Mesothelial cell of epicardium (in vitro differentiated cells): ENCODE results near the gene COL16A1. TPM values are rescaled to one million over a fixed set of nuclear protein-coding genes. Genes with fewer than 3 reads are reported as not detected.
"Not testable (repeated sequence)": the region's sequence is repeated elsewhere in the genome, so short reads cannot be mapped to it uniquely, and the experiment has no call there.

ENCODE experiments used
- DNase-seq, 2 experiments: peaks; one replicate each; pipeline ENCODE4 v3.0.0; 2021; ENCODE audit warnings: low spot score in 2 of 2; ENCODE audit not compliant: unreplicated experiment in 2 of 2
- H3K27ac Mint-ChIP-seq: 2 replicates; pipeline ENCODE4 v1.8.0; 2021; ENCODE audit warnings: mixed read lengths
- H3K27me3 Mint-ChIP-seq: 2 replicates; pipeline ENCODE4 v1.8.0; 2021; ENCODE audit warnings: low read depth, mixed read lengths
- H3K36me3 Mint-ChIP-seq: 2 replicates; pipeline ENCODE4 v1.8.0; 2021; ENCODE audit warnings: mixed read lengths
- H3K4me1 Mint-ChIP-seq: 2 replicates; pipeline ENCODE4 v1.8.0; 2021; ENCODE audit warnings: mixed read lengths
- H3K4me3 Mint-ChIP-seq: 2 replicates; pipeline ENCODE4 v1.8.0; 2021; ENCODE audit warnings: mild to moderate bottlenecking, moderate library complexity, mixed read lengths
- H3K9me3 Mint-ChIP-seq: 2 replicates; pipeline ENCODE4 v1.8.0; 2021; ENCODE audit warnings: mixed read lengths
- CTCF ChIP-seq: fragments of 200-600 bp; sonication (generic); IDR thresholded peaks from one replicate; pipeline ENCODE4 v1.5.0; 2021; ENCODE audit warnings: antibody characterized with exemption; ENCODE audit not compliant: unreplicated experiment
- total RNA-seq: library from RNA; stranded (reverse); gene quantifications from 3 replicates; pipeline ENCODE4 v1.2.1, GENCODE V29; 2021

Gene COL16A1
- total RNA-seq, 1 donor from 2014 or later, result 389 TPM

GRCh38 chr1:31708324-31708723, 4.5 kb upstream of the COL16A1 start:
- TF ChIP-seq CTCF, result no peak
- Mint-ChIP-seq H3K4me1 (peaks cover 55% of the 10 kb centered on the region), H3K4me3 (no peak overlapping the region), H3K27me3 (peaks cover 3% of the 10 kb centered on the region), H3K9me3 (no peaks in the 10 kb centered on the region), H3K27ac (no peak overlapping the region), H3K36me3 (no peaks in the 10 kb centered on the region)
- DNase-seq, result no peak

GRCh38 chr1:31707711-31708110, 3.9 kb upstream of the COL16A1 start:
- no peaks in the 10 kb centered on the region for H3K9me3 Mint-ChIP-seq
- peaks cover 3% of the 10 kb centered on the region for H3K27me3 Mint-ChIP-seq
- no peak for TF ChIP-seq CTCF
- peaks cover 55% of the 10 kb centered on the region for H3K4me1 Mint-ChIP-seq
- H3K27ac Mint-ChIP-seq, result peak overlapping the region; percentile 22
- DNase-seq, result no peak
- no peaks in the 10 kb centered on the region for H3K36me3 Mint-ChIP-seq
- no peak overlapping the region for H3K4me3 Mint-ChIP-seq

GRCh38 chr1:31707059-31707600, 3.3 kb upstream of the COL16A1 start:
- Mint-ChIP-seq H3K27ac (peak overlapping the region; percentile 22), H3K4me1 (peaks cover 54% of the 10 kb centered on the region)
- not testable (repeated sequence) for DNase-seq, H3K27me3 Mint-ChIP-seq, H3K4me3 Mint-ChIP-seq, H3K9me3 Mint-ChIP-seq, H3K36me3 Mint-ChIP-seq

- no peak overlapping the region for H3K4me3 Mint-ChIP-seq
- H3K27ac Mint-ChIP-seq, result no peak overlapping the region
- peaks cover 3% of the 10 kb centered on the region for H3K27me3 Mint-ChIP-seq
- H3K36me3 Mint-ChIP-seq, result no peaks in the 10 kb centered on the region
- no peak for TF ChIP-seq CTCF
- DNase-seq, result no peak
- no peaks in the 10 kb centered on the region for H3K9me3 Mint-ChIP-seq
- H3K4me1 Mint-ChIP-seq, result peaks cover 57% of the 10 kb centered on the region
These were observed 2.7 kb upstream of the COL16A1 start for GRCh38 chr1:31706384-31707058.

- TF ChIP-seq CTCF, result no peak
- H3K4me1 Mint-ChIP-seq, result peaks cover 62% of the 10 kb centered on the region
- no peaks in the 10 kb centered on the region for H3K9me3 Mint-ChIP-seq
- peak overlapping the region; percentile 72 for H3K4me3 Mint-ChIP-seq
- H3K27ac Mint-ChIP-seq, result peak overlapping the region; percentile 95
- peaks cover 3% of the 10 kb centered on the region for H3K27me3 Mint-ChIP-seq
- DNase-seq, result peak; percentile 47 to 49
- no peaks in the 10 kb centered on the region for H3K36me3 Mint-ChIP-seq
These were observed 1.5 kb upstream of the COL16A1 start for GRCh38 chr1:31705080-31705866.
